GM11168 (cell line): ENCODE data around the gene PLEKHM2.

Experiments
- in situ Hi-C: fragments of 300-500 bp; cut with MboI; formaldehyde crosslinking; loops from one replicate; pipeline ENCODE4 v1.12.0; 2022; ENCODE audit warnings: low sequenced_read_pairs; ENCODE audit not compliant: unreplicated experiment

PLEKHM2 gene

DNA sequence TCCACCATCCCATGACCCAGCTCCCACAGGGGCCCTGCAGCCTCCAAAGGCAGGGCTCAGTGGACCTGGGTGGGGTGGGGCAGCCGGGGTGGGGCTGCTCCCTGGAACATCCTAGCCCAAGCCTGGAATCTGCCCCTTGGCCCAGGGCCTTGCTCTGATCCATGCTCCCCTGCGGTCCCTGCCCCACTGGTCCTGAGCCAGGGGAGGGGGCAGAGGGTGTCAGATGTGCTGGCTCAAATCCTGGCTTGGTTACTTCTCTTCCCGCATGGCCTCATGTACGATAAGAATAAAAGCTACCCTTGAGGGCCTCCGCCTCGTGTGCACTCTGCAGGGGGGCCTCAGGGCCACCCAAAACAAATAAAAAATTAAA lies 52.8 kb downstream of the PLEKHM2 start:
- in situ Hi-C loops: no loop called here

DNA sequence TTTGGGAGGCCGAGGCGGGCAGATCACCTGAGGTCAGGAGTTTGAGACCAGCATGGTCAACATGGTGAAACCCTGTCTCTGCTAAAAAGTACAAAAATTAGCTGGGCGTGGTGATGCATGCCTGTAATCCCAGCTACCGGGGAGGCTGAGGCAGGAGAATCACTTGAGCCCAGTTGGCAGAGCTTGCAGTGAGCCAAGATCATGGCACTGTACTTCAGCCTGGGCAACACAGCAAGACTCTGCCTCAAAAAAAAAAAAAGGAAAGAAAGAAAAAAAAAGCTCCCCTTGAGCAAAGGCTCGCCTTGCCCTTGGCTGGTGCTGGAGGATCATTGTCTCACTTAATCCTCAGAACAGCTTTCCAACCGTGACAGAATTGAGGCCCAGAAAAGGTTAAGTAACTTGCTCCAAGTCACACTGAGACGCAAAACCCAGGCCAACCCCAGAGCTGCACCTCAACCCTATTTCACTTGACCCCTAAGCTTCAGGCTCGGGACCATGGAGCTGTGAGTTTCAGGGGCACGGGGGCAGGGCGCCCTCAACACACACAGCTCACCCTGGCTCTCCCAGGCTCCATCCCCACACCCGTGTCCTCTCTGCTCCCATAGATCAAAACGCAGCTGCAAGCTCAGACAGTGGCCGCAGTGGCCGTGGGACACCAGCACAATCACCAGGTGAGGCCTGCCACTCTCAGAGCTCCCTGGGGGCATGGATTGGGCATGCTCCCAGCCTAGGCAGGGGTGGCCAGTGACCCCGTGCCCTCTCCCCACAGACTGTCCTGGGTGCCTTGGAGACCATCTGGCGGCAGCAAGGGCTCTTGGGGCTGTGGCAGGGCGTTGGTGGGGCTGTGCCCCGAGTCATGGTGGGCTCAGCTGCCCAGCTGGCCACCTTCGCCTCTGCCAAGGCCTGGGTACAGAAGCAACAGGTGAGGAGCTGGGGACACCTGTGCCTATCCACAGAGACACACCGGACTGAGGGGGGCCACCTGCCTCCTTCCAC lies 53.5 kb downstream of the PLEKHM2 start:
- in situ Hi-C loops: no loop called here

DNA sequence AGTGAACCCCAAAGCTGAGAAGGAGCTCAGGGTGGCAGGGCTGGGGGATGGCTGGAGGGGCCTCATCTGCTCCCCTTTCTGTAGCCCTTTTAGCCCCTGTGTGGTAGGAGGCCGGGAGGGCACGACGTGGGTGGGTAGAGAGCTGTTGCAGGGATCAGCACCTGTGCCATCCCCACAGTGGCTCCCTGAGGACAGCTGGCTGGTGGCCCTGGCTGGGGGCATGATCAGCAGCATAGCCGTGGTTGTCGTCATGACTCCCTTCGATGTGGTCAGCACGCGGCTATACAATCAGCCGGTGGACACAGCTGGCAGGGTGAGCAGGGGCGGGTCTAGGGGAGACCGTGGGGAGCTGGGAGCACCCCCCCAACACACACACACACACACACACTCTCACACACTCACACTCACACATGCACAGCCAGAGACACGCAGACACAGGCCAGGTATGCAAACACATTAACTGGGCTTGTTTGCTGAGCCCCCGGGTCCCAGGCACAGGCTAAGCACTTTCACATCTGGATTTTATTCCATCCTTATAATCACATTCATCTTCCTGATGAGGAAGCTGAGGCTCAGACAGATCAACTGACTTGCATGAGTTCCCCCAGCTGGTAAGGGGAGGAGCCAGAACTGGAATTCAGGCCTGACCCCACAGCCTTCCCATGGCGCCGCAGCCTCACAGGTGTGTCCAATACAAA lies 54.4 kb downstream of the PLEKHM2 start:
- in situ Hi-C loops: no loop called here

DNA sequence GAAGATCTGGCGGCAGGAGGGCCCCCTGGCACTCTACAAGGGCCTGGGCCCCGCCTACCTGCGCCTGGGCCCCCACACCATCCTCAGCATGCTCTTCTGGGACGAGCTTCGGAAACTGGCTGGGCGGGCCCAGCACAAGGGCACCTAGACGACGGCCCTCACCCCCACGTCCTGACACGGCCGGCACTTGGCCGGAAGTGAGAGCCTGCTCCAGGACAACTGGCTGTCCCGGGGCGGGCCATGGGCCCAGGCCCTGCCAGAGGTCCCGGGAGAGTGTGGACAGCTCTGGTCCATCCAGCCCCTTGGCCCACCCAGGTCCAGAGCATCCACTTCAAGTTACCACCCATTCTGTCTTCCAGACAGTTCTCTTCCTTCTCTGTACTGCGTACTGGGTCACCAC lies 55.1 kb downstream of the PLEKHM2 start:
- in situ Hi-C loops: no loop called here

DNA sequence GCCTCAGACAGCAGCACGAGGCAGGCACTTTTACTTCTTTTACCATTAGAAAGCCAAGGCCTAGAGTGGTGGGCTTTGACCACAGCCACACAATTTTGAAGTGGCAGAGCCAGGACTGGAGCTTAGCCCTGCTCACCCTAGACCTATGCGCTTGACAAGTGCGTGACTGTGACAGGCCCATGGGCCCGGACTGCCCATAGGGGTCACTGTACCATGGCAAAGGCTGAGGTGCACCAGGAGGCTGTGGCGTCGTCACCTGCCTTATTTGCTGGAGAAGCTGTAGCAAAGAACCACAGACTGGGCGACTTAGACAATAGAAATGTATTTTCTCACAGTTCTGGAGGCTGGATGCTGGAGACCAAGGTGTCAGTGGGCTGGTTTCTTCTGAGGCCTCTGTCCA lies 55.6 kb downstream of the PLEKHM2 start:
- in situ Hi-C loops: no loop called here

DNA sequence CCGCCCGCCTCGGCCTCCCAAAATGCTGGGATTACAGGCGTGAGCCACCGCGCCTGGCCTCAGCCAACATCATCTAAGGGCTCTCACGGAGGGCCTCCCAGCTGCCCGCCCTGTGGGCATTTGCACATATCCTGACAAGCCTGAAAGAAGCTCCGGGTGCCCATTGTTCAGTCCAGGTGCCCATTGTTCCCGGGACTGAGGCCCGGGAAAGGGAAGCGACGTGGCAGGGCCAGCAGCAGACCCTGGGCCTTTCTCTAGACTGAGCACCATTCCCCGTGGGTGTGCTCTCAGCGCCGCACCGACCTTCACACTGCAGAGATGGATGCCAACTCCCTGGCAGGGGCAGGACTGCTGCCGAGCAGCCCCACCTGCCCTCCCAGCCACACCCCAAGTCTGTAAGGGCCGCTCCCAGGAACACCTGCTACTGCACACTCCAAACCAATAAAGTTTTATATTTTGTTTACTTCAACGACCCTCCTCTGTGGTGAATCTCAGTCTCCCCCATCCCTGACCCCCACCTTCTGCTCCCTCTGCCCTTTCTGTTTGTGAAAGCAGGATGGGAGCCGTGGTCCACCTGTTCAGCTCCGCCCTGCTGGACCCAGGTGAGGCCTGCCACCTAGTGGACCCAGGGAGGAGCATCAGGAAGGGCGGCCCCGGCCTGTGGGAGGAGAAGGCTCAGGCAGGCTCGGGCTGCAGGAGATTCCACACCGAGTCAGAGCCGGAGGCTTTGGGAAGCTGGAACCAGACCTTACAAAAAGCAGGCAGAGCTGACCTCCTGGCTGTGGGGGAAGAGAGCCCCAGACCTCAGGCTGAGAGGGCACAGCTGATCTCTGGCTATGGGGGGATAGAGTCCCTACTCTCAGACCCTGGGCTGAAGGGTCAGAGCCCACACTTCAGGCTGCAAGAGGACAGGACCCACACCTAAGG lies 57.1 kb downstream of the PLEKHM2 start:
- in situ Hi-C loops: no loop called here

DNA sequence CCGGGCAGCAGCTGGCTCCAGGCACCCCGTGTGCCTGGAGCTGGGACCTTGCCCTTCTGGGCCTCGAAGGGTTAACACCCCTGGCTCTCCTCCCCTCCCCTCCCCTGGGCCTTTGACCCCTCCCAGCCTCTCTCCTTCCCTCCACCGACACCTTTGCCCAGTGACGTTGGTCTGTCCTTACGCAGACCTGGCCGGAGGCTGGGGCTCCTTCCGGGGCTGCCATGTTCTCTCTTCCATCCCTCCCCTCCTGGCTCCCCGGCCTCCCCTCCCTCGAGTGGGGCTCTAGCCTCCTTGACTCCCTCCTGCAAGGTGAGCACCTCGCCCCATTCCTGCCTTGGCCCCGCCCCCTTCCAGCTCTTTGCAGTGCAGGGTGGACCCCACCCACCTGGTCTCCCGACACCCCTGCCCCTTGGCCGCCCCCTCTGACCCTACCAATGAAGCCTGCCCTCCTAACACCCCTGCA lies 58.2 kb downstream of the PLEKHM2 start, which contains the start of gene TMEM82:
TSS of gene TMEM82 (plus strand) at position 161 of the 463 bp plus-strand sequence. CDS start at position 222, 61 bp downstream.
- in situ Hi-C loops: no loop called here

DNA sequence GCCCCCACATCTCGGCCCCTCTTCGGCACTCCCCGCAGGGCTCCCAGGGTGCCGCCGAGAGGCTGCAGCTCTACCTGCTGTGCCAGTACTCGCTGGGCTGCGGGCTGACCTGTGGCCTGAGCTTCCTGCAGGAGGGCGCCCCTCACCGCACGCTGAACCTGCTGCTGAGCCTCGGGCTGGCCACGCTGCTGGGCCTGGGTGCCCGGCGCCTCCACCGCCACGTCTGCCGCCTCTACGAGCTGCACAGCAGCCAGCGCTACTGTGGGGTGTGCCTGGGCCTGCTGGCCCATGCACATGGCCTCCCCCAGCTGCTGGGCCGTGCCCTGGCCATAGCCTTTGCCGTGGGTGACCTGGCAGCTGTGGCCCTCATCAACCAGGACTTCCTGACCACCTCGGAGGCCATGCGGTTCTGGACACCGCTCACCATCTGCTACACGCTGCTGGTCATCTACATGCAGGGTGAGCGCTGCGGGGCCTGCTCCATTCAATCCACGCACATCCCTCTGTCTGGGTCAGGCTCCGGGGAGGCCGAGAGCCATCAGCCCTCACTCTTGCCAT lies 60.1 kb downstream of the PLEKHM2 start:
- in situ Hi-C loops: no loop called here

DNA sequence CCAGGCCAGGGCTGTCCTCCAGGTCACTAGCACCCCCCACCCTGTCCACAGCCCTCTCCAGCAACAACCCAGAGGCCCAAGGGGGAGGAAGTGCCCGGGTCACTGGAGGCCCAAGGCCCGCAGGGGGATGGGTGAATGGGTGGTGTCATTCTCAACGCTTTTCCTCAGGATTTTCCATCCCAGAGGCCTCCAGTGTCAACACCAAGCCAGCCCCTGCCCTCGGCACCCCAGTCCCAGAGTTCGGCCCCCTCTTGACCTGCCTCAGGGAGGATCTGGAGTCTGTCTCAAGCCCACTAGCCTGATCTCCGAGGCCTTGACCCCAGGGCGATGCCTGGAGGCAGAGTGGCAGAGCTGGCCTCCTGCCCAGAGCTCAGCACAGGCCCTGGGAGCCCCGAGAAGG lies 63.3 kb downstream of the PLEKHM2 start:
- in situ Hi-C loops: no loop called here

DNA sequence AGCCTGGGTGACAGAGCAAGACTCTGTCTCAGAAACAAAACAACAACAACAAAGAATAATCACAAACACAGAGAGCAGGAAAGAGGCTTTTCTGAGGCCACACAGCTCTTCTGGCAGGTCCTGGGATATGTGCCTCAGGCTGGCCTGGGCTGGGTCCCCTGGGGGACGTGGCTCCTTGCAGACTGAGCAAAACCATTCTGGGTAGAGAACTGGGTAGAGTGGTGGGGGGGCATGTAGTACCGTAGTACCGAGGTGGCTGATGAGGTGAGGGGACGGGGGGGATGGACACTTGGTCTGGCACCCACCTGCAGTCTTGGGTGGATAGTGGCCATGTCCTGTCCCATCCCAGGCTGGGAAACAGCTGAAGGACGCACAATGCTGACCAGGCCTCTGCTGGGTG lies 64.1 kb downstream of the PLEKHM2 start:
- in situ Hi-C loops: no loop called here

DNA sequence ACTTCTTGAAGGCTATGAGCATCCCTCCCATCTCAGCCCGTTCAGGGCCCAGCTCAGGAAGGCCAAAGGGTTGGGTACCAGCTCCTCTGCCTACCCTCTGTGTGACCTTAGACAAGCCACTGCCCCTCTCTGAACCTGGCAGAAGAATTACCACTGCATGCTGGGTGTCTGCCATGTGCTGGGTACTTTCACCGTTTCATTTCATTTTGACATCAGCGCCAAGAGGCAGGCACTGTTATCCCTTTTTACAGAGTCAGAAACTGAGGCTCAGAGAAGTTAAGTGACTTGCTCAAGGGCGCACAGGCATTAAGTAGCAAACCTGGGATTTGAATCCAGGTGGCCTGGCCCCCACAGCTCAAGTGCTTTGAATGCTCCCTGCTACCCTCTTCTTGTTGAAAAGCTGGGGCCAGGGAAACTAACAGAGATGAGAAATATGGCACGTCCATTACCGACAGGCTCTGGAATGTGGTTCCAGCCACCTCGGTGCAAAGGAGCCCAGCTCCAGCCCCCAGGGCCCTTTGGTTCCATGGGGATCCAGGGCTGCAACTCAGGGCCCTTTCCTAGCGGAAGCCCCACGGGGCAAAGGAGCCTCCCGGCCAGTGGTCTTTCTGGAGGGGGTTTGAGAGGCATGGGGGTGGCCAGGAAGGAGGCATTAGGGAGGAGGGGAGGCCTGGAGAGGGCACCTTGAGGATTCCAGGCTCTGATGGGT lies 64.7 kb downstream of the PLEKHM2 start:
- in situ Hi-C loops: no loop called here

DNA sequence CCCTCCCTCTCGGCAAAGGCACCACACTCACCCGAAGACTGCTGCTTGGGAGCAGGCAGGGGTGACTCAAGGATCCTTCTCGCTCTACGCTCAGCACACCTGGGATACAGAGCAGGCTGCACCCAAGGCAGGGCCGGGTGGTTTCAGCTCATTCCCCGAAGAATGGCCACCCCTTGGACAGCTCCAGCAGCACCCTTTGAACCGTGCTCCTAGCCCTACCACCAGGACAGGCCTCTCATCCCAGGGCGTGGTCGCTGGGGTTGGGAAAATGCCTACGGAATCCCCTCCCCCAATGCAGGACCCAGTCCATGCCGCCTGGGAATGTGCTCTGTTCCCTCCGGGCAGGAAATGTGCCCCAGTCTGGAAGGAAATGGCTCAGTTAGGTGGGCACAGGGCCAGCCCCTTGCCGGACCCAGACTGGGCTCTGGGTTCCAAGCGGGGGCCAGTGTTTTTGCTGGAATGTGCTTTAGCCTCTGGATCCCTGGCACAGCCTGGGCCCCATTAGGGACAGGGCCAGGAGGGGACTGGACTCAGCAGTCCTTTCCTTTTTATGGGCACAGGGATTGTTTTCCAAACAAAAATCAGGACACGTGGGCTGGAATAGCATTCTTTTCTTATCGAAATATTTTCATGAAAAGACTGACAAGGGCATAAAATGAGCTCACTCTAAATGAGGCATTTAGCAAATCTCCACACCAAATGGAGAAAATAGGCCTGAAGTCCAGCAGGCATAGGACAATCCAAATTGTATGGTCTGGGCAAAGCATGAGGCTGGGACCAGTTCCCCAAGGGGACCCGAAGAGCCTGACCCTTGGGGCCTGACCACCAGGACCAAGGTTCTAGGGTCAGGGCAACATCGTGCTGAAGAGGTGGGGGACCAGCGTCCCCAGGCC lies 65.5 kb downstream of the PLEKHM2 start:
- in situ Hi-C loops: no loop called here

DNA sequence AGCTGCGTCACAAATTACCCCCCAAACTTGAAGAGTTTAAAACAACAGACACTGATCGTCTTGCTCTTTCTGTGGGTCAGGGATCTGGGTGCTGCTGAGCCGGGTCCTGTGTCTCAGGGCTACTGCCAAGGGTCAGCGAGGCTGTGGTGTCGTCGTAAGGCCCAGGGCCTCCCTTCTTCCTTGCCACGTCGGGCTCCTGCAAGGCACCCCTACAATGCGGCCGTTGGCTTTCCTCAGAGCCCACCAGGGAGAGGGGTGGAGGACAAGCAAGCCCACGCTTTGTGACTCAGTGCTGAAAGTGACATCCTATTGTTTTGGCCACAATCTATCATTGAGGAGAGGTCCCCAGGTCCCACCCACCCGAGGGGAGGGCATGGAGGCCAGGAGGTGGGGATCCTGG lies 66.8 kb downstream of the PLEKHM2 start:
- in situ Hi-C loops: no loop called here

DNA sequence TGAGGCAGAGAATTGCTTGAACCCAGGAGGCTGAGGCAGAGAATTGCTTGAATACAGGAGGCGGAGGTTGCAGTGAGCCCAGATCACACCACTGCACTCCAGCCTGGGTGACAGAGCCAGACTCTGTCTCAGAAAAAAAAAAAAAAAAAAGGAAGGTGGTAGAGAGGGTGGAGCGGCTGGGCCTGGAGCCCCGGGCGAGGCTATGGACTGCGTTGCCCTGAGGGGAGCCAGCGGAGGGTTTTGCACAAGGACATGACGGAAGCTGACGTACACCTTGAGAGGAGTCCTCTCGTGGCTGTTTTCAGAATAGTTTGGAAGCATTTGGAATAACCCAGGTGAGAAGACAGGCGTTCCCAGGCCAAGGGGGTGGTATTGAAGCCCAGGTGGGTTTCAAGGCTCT lies 67.6 kb downstream of the PLEKHM2 start:
- in situ Hi-C loops: no loop called here

DNA sequence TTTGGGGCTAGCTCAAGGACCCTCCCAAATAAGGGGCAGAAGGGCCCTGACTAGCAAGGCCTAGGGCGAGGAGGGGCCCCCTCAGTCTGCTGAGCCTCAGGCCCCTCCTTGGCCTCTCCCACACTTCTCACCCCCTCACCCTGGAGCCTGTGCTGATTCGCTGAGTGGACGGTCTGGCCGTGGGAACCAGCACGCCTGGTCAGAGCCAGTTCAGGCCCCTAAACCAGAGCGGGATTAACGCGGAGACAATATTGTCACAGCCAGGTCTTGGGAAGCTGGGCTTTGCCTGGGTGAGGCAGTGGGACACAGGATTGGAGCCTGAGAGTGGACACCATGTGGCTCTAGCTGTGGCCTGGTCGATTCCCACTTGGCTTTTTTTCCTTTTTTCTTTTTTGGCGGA lies 69.7 kb downstream of the PLEKHM2 start:
- in situ Hi-C loops: no loop called here

DNA sequence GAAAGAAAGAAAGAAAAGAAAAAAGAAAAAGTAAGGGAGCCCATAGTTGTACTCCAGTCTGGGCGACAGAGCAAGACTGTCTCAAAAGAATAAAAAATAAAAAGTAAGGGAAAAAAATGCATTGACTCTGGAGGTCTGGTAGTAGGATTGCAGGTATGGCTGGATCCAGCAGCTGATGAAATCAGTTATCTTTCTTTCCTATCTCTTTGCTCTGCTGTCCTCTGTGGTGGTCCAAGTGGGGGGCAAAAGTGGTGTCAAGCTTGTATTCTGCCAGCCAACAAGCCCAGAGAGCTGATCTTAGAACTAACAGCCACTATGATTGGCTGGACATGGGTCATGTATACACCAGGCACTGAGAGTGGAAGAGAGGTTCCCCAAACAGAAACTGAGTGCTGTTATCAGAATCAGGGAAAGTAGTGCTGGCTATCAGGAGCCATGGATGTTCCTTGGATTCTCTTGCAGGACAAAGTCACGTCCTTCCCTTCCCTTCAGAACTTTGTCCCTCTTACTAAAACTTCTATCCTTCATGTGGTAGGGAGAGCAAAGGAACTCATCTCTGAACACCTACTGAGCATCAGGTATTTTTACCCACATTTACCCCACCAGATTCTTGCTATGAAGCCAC lies 71.0 kb downstream of the PLEKHM2 start:
- in situ Hi-C loops: no loop called here

DNA sequence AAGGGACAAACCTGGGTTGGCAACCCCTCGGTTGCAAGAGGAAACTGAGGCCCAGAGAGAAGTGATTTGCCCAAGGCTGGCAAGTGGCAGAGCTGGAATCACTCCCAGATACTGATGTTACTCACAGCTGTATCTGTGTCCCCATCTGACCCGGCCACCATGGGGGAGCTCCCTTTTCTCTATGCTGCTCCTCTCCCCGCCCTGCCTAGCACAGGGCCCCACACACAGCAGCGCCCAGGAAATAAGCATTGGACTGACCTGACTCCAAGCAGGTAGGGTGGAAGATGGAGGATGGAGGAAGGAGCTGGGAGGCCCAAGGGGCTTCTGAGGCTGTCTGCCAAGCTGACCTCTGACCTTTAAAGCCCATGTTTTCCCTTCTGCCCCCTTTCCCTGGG lies 71.5 kb downstream of the PLEKHM2 start:
- in situ Hi-C loops: no loop called here
